ENCODE data around the gene KCTD1. TPM values are rescaled to one million over a fixed set of nuclear protein-coding genes. Genes with fewer than 3 reads are reported as not detected.
A peak's percentile ranks its signal among the peaks of the same experiment; 100 is the strongest.

KCTD1 gene
- total RNA-seq = 12.0 and 13.8 TPM in 2 replicates
- polyA plus RNA-seq = 5.4 and 7.5 TPM in 2 replicates

DNA sequence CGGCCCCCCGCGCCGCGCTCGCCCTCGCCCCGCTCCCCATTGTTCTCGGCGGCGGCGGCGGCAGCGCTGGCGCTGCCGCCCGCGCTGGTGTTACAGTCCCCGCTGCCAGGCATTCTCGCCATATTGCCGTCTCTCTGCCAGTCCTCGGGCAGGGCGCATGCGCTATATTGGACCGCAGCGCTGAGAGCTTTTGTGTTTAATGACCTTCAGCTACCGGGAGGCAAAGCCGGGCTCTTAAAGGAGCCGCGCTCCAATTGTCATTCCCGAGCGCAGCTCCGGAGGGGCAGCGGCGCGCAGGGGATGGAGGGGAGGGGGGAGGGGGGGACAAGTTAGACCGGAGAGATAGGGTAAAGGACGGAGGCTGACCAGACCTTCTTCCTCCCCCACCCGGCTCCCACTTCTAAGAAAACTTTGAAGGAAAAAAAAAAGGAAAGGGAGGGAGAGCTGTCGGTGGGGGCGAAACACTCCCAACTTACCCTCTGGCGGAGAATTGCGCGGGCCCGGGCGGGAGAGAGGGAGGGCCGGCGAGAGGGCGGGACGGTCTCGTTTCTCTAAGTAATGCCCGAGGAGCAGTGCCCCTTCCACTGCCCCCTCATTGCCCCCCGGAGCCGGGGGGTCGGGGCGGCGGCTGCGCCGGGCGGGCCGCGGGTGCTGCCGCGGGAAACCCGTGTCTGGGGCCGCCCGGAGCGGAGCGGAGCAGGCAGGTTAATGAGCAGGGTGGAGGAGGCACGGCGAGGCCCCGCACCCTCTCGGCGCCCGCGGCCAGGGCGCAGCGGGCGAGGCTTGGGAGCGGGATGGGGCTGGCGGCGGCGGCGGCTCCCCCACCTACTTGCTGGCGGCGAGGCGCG is at the start of gene KCTD1:
TSS of gene KCTD1 (minus strand) at position 139 of the 848 bp plus-strand sequence. CDS start at position 122, 17 bp downstream.
- Histone ChIP-seq H3K9me3 (ENCODE audit: low read depth) (no peaks in the 10 kb centered on the region), H3K9me2 (replicated peaks; ENCODE audit: insufficient read depth) (no peaks in the 10 kb centered on the region), H2AFZ (peak within 1 kb of the TSS; percentile 88), H4K20me1 (ENCODE audit: insufficient read depth, poor library complexity, severe bottlenecking) (peaks cover 9% of the 10 kb centered on the region), H3K4me3 (peak within 1 kb of the TSS; percentile 91), H3K4me2 (peak within 1 kb of the TSS; percentile 100), H3K79me2 (peaks cover 36% of the 10 kb centered on the region), H3K27ac (peak within 1 kb of the TSS; percentile 49), H3K36me3 (replicated peaks; ENCODE audit: insufficient read depth, low read depth) (no peaks in the 10 kb centered on the region), H3K27me3 (peaks cover 38% of the 10 kb centered on the region), H3K4me1 (ENCODE audit: insufficient read depth) (peaks cover 33% of the 10 kb centered on the region)
- TF ChIP-seq EZH2phosphoT487 (IDR thresholded peaks at IDR 0.05; ENCODE audit: low read depth, severe bottlenecking, unreplicated experiment) = no peak
- TF ChIP-seq EZH2 (IDR thresholded peaks at IDR 0.05; ENCODE audit: borderline replicate concordance) = no peak
- TF ChIP-seq CTCF (IDR thresholded peaks at IDR 0.05; ENCODE audit: poor library complexity) = no peak
- WGBS (ENCODE audit: low lambda C conversion rate, missing lambda C conversion rate) = under 1% methylated on average over 50 of the region's 88 CpGs
- peak; percentile 91 for DNase-seq (ENCODE audit: low spot score)

GRCh38 chr18:26593365-26594320 is 45.3 kb upstream of the KCTD1 start:
- WGBS (ENCODE audit: low lambda C conversion rate, missing lambda C conversion rate) = 100% methylated on average over 1 of the region's 2 CpGs

DNA sequence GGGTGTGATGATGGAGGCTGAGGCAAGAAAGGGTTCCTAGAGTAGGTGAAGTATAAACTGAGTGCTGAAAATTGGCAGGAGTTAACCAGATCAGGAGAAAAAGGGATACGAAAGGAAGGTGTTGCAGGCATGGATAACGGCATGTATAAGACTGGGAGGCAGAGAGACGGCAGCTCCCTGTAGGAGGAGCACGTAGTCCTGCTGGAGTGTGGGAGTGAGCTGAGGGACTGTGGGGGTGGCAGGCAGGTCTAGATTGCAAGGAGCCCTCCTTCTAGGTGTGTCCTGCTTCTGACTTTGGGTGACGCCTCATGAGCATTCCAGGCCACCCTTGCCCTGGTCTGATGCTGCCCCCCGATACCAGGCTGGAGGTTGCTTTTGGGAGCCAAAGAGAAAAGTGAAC is 36.4 kb upstream of the KCTD1 start:
- DNase-seq (ENCODE audit: low spot score) = no peak
- Histone ChIP-seq H3K9me3 (ENCODE audit: low read depth) (no peaks in the 10 kb centered on the region), H4K20me1 (ENCODE audit: insufficient read depth, poor library complexity, severe bottlenecking) (no peaks in the 10 kb centered on the region), H3K9me2 (replicated peaks; ENCODE audit: insufficient read depth) (no peaks in the 10 kb centered on the region), H3K4me2 (no peak overlapping the region), H2AFZ (no peak overlapping the region), H3K36me3 (replicated peaks; ENCODE audit: insufficient read depth, low read depth) (no peaks in the 10 kb centered on the region), H3K4me1 (ENCODE audit: insufficient read depth) (no peaks in the 10 kb centered on the region), H3K27ac (no peak overlapping the region), H3K27me3 (no peaks in the 10 kb centered on the region), H3K79me2 (no peaks in the 10 kb centered on the region), H3K4me3 (no peak overlapping the region)
- no peak for TF ChIP-seq CTCF (IDR thresholded peaks at IDR 0.05; ENCODE audit: poor library complexity)
- no peak for TF ChIP-seq EZH2phosphoT487 (IDR thresholded peaks at IDR 0.05; ENCODE audit: low read depth, severe bottlenecking, unreplicated experiment)
- no peak for TF ChIP-seq EZH2 (IDR thresholded peaks at IDR 0.05; ENCODE audit: borderline replicate concordance)
- WGBS (ENCODE audit: low lambda C conversion rate, missing lambda C conversion rate) = 95% methylated on average over 6 of the region's 6 CpGs

More at GRCh38 chr18:26593365-26594320, 45.3 kb upstream of the KCTD1 start:
- no peak overlapping the region for H3K4me3 ChIP-seq
- no peak for DNase-seq (ENCODE audit: low spot score)
- TF ChIP-seq EZH2 (IDR thresholded peaks at IDR 0.05; ENCODE audit: borderline replicate concordance) = no peak
- no peak for TF ChIP-seq EZH2phosphoT487 (IDR thresholded peaks at IDR 0.05; ENCODE audit: low read depth, severe bottlenecking, unreplicated experiment)
- no peak for TF ChIP-seq CTCF (IDR thresholded peaks at IDR 0.05; ENCODE audit: poor library complexity)
- H3K4me1 ChIP-seq (ENCODE audit: insufficient read depth) = no peaks in the 10 kb centered on the region
- H2AFZ ChIP-seq = no peak overlapping the region
- H3K9me2 ChIP-seq (replicated peaks; ENCODE audit: insufficient read depth) = no peaks in the 10 kb centered on the region
- no peak overlapping the region for H3K4me2 ChIP-seq
- H3K36me3 ChIP-seq (replicated peaks; ENCODE audit: insufficient read depth, low read depth) = no peaks in the 10 kb centered on the region
- no peaks in the 10 kb centered on the region for H3K27me3 ChIP-seq
- no peaks in the 10 kb centered on the region for H3K9me3 ChIP-seq (ENCODE audit: low read depth)
- no peak overlapping the region for H3K27ac ChIP-seq
- no peaks in the 10 kb centered on the region for H4K20me1 ChIP-seq (ENCODE audit: insufficient read depth, poor library complexity, severe bottlenecking)
- H3K79me2 ChIP-seq = no peaks in the 10 kb centered on the region
